ENCODE measurements around the gene TTC8. TPM values are rescaled to one million over a fixed set of nuclear protein-coding genes. Genes with fewer than 3 reads are reported as not detected.
"Not testable (repeated sequence)": the region's sequence is repeated elsewhere in the genome, so short reads cannot be mapped to it uniquely, and the experiment has no call there.

The TTC8 gene
- 17.4 TPM for polyA plus RNA-seq (ENCODE audit: insufficient read length)

DNA sequence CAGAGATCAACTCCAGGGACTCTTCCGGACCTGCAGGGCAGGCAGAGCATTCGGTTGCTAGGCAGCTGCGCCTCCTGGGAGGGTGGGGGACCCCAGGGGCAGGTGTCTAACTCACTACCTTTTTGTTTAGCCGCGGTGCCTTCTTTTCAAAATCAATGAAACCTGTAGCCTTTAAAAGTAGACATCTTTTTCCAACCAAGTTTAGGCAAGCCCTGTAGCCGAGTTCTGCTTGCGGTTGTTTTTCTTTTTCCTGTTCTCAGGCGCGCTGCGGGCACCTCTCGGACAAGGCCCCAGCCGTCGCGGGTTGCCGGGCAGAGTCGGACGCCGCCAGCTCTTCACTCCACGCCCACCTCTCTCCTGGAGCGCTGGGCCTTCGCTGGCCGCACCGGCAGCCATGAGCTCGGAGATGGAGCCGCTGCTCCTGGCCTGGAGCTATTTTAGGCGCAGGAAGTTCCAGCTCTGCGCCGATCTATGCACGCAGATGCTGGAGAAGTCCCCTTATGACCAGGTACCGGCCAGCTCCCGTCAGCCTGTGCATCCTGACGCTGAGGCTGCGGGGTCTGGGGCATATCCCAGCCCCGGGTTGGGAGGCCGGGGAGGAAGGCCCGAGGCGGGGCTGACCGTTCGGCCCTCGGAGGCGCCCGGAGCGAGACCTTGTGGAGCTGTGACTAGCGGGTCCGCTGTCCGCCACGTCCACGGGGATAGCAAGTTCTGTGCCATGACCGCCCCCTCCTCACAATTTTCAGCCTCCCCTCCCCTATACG lies at the start of gene TTC8:
Gene TTC8, plus strand, starts transcription at position 338 of the 764 bp plus-strand sequence. Its CDS starts 57 bp downstream, at position 395.
- peak; percentile 90 for DNase-seq

GRCh38 chr14:88775532-88775931 lies 48.9 kb upstream of the TTC8 start:
- no peak for DNase-seq

DNA sequence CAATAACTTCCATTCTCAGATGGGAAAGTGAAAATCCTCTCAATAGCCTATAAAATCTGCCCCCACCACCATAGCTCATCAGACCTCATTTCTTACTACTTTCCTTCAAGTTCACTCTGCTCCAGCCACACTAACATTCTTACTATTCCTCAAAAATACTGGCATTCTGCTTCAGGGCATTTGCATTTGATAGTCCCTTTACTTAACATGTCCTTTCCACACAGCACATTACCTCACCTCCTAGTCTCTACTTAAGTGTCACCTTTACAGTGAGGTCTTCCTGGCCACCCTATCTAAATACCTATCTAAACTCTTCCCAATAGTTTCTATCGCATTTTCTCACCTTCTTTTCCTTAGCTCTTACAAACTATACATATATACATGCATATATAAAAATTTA lies 38.5 kb upstream of the TTC8 start:
- DNase-seq: no peak

GRCh38 chr14:88786715-88787114 lies 37.7 kb upstream of the TTC8 start:
- DNase-seq: no peak

GRCh38 chr14:88789573-88789972 lies 34.9 kb upstream of the TTC8 start:
- DNase-seq: not testable (repeated sequence)

DNA sequence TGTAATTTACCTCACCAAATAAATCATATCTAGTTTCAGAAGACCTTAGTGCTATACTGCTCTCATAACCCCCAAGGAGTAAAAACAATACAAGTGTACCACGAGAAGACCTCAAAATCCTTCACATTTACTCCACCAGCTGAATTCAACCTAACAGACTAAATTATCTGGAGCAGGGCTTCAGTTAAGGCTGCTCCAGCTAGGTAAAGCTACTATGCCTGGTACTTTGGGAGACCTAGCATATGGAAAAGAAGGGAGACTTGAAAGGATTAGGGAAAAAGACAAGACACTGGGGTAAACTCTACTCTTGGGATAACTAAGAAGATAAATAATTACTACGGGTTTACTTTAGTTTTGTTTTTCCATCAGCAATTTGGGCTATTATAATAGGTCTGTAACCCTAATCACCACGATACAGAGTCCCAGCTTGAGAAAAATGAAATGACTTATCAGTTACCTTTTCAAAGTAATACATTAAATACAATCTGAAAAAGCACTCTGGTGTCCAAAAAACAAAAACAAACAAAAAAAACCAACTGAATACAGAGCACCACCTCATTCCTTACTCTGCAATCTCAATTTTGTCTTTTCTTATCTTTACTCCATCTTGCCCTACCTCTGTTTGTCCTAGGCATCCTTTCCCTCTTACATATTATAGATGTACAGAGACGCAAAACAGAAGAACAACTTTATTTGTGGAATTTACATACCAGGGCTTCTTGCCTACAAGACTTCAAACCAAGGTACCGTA lies 33.8 kb upstream of the TTC8 start:
- DNase-seq: no peak

DNA sequence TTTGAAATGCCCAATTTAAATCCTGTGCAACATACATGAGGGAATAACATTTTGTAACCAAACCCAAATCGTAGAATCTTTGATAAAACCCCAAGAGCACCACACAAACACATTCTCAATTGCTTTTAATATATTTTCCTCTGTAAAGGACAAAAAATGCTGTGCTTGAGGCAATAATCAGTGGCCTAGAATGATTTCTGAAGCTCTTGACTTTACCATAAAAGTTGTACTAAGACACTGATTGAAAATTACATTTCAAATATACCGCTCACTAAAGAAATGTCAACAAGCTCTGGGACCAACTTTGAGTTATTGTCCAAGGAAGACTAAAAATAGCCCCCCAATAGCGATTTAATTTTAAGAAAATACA lies 33.2 kb upstream of the TTC8 start:
- DNase-seq: no peak

GRCh38 chr14:88791629-88792472 lies 32.6 kb upstream of the TTC8 start:
- DNase-seq: no peak

GRCh38 chr14:88792473-88793258 lies 31.8 kb upstream of the TTC8 start, which contains the start of gene EML5:
Gene EML5, minus strand, starts transcription at chr14:88792953. Its CDS starts 450 bp downstream, at chr14:88792503.
- peak; percentile 82 for DNase-seq

DNA sequence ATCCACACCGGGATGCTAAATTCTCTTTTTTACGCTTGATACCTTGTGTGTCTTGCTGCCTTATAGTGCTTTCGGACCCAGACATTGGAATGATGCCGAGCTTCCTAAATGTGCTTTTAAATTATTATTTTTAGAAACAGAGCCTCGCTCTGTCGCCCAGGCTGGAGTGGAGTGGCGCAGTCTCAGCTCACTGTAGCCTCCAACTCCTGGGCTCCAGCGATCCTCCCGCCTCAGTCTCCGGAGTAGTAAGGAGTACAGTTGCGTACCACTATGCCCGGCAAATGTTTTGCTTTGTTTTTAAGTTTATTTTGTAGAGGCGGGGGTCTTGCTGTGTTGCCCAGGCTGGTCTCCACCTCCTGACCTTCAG lies 31.2 kb upstream of the TTC8 start:
- DNase-seq: no peak

GRCh38 chr14:88798156-88798555 lies 26.3 kb upstream of the TTC8 start:
- DNase-seq: no peak

GRCh38 chr14:88799522-88799921 lies 24.9 kb upstream of the TTC8 start:
- no peak for DNase-seq

DNA sequence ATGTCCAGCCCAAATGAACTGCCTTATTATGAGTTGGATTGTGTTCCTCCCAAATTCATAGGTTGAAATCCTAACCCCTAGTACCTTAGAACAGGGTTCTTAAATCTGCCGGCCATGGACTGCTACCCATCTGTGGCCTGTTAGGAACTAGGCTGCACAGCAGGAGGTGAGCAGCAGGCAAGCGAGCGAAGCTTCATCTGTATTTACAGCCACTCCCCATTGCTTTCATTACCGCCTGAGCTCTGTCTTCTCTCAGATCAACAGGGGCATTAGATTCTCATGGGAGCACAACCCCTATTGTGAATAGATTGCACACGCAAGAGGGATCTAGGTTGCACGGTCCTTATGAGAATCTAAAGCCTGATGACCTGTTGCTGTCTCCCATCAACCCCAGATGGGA lies 21.9 kb upstream of the TTC8 start:
- DNase-seq: no peak

DNA sequence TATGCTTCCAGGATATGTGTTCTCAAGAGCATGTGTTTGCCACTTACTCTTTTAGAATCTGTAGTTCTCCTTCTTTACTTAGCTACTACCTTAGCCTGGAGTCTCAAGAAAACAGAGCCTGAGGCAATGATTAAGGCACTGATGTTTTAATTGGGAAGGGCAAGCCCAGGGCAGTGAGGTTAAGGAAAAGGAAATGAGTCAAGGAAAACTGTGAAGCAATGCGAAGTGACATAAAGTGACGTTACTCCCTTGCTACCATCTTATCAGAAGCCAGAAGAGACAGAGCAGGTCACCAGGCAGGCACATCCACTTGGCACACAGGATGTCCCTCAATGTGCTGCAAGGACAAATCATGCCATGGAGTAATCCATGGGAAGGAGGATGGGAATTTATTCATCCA lies 20.4 kb upstream of the TTC8 start:
- DNase-seq: no peak

DNA sequence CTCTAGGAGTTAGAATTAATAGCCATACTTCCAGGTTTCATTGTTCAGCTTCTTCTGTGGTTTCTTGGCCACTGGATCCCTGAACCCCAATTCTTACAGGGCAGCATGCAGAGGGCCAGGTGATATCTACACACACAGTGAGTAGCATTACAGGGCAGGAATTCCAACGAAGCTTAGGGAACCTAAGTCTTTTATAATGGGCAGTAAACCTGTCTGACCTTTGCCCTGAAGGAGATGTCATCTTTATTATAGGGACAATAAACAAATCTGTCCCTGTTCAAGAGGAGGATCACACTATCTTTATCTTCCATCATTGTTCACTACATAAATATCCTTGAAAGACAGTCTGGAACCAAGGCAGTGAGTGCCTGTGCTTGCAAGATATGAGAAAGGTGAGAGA lies 20.0 kb upstream of the TTC8 start:
- DNase-seq: no peak

- no peak for DNase-seq
Measured at GRCh38 chr14:88808359-88808758, 16.1 kb upstream of the TTC8 start.

GRCh38 chr14:88815980-88816379 lies 8.5 kb upstream of the TTC8 start:
- DNase-seq: no peak

GRCh38 chr14:88818018-88818417 lies 6.4 kb upstream of the TTC8 start:
- DNase-seq: no peak

DNA sequence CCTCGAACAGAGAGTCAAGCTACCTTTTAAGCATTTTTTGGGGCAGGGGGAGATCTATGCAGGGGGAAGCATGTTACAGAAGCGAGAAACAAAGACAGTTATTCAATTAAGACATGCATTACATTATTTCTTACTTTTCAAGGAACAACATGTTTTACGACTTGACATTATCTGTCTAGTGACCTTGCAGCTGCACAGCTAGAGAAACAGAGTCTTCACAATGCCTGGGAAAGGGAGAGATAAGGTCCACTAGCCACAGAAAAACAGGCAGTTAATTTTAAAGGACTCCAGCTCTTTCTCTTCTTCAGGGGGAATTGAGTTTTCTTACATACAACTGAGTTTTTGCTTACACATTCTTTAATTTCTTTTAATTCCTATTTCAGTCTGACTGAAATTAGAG lies 4.8 kb upstream of the TTC8 start:
- DNase-seq: not testable (repeated sequence)

DNA sequence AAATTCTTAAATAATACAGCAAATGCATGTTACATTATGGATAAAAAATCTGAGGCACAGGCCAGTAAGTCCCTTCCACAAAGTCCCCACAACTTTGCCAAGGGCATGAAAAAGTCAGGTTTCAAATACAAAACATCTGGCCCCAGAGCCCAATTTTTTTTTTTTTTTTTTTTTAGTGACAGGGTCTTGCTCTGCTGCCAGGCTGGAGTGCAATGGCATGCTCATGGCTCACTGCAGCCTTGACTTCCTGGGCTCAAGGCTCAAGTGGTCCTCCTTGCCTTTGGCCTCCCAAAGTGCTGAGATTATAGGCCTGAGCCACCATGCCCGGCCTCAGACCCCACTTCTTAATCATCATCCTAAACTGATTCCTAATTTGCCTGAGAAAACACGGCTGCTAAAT lies 3.1 kb upstream of the TTC8 start:
- no peak for DNase-seq

DNA sequence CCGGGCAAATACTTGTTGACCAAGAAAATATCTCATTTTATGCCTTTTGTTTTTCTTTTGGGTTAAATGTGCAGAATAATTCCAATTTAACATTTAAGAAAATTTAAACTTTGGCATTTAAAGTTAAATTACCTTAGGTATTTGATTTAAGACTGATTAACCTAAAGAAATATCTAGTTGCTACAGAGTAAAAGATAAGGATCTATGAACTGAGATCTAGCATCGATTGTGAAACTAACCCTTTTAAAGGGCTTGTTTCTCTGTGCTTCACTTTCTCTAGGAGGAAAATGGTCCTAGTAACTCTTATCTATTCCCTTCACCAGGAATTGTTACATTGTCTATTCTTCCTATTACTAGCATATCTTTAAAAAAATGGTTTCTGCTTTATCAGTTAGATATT lies 2.6 kb upstream of the TTC8 start:
- no peak for DNase-seq

DNA sequence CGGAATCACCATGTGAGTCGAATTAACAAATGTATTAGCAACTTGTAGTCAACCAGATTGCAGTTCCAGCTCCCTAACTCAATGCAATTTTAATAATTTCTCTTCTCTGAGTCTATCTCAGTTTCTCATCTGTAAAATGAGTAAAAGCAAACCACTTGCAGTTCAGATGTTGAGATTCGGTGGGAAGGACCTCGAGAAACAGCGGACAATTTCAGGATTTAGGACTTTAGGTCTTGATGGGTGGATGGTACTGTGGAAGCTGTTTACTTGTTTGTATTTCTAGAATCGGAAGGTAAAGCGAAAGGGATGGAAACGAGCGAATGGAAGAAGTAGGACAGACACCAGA lies 510 bp upstream of the TTC8 start:
- DNase-seq: no peak

GRCh38 chr14:88825078-88825458 lies 617 bp downstream of the TTC8 start:
- DNase-seq: no peak
